GM12878 (cell line): ENCODE results near the gene LRRC23. TPM values are rescaled to one million over a fixed set of nuclear protein-coding genes. Genes with fewer than 3 reads are reported as not detected.

Source experiments
- ATAC-seq: fragments of 200-7000 bp; cut with Tn5 transposase; 3 replicates; pipeline ENCODE4 v1.9.1; 2020; ENCODE audit warnings: mild to moderate bottlenecking, moderate library complexity
- BruUV-seq: library from RNA; stranded (reverse); fragments of 400-500 nt; replicated peaks from 2 replicates; lab custom pipeline; 2021; lab: Mats Ljungman, UMichigan
- CTCF ChIA-PET: fragments of 300-600 bp; sonication (Branson Sonifier 250); formaldehyde crosslinking; extraction: SDS; loops from one replicate; lab custom pipeline; 2021; ENCODE audit warnings: inconsistent platforms; lab: Yijun Ruan, JAX
- POLR2A ChIA-PET: fragments of 350-600 bp; formaldehyde crosslinking; extraction: SDS; loops from one replicate; lab custom pipeline; 2021; ENCODE audit warnings: inconsistent platforms; lab: Charles Lee
- RAD21 ChIA-PET: fragments of 300-600 bp; sonication (Branson Sonifier 250); formaldehyde crosslinking; loops from one replicate; lab custom pipeline; 2023; ENCODE audit warnings: antibody characterized with exemption; ENCODE audit not compliant: unreplicated experiment; lab: Charles Lee
- SMC1A ChIA-PET: fragments of 300-600 bp; sonication (Branson Sonifier 250); formaldehyde crosslinking; loops from one replicate; lab custom pipeline; 2023; ENCODE audit not compliant: unreplicated experiment, uncharacterized antibody; lab: Charles Lee
- DNase-seq: peaks from one replicate; pipeline ENCODE4 v3.0.0-alpha.2; 2011; ENCODE audit warnings: low read depth, low spot score
- FAIRE-seq: peaks from 3 replicates; lab custom pipeline; 2011; peaks lifted over from hg19 to GRCh38; lab: Jason Lieb, UNC
- H2AFZ ChIP-seq: 2 replicates; pipeline ENCODE4 v1.6.0; 2011; ENCODE audit warnings: low read depth, low read length, control low read depth; ENCODE audit not compliant: control insufficient read depth
- H3K27ac ChIP-seq: 2 replicates; pipeline ENCODE4 v1.5.1; 2011; ENCODE audit warnings: control low read depth; ENCODE audit not compliant: control insufficient read depth, insufficient read depth
- H3K27me3 ChIP-seq, 2 experiments: replicated peaks in 1 of 2; 2 replicates each; pipeline versions ENCODE4 v1.6.0 to v1.6.1; 2011; ENCODE audit warnings: low read length in 1 of 2; ENCODE audit not compliant: control insufficient read depth in 2 of 2, insufficient read depth in 2 of 2
- H3K36me3 ChIP-seq, 2 experiments: 2 replicates each; pipeline ENCODE4 v1.5.1; 2011; ENCODE audit warnings: low read length in 1 of 2; ENCODE audit not compliant: control insufficient read depth in 2 of 2, insufficient read depth in 2 of 2
- H3K4me1 ChIP-seq: 2 replicates; pipeline ENCODE4 v1.6.1; 2011; ENCODE audit warnings: mild to moderate bottlenecking, low read length, moderate library complexity, mixed read lengths; ENCODE audit not compliant: control insufficient read depth, insufficient read depth
- H3K4me2 ChIP-seq: 2 replicates; pipeline ENCODE4 v1.6.0; 2011; ENCODE audit warnings: control low read depth; ENCODE audit not compliant: control insufficient read depth, insufficient read depth
- H3K4me3 ChIP-seq: fragments of 200-600 bp; sonication (generic); 2 replicates; pipeline ENCODE4 v1.5.1; 2016
- H3K79me2 ChIP-seq: 2 replicates; pipeline ENCODE4 v1.6.0; 2011; ENCODE audit warnings: low read length; ENCODE audit not compliant: control insufficient read depth, insufficient read depth
- H3K9ac ChIP-seq: 2 replicates; pipeline ENCODE4 v1.8.0; 2011; ENCODE audit warnings: low read length, control low read depth, mixed read lengths; ENCODE audit not compliant: control insufficient read depth, insufficient read depth
- H3K9me3 ChIP-seq: replicated peaks from 3 replicates; pipeline ENCODE4 v1.5.1; 2011; ENCODE audit warnings: mild to moderate bottlenecking, low read length; ENCODE audit not compliant: control insufficient read depth, insufficient read depth
- H4K20me1 ChIP-seq: 2 replicates; pipeline ENCODE4 v1.6.0; 2011; ENCODE audit not compliant: control insufficient read depth, insufficient read depth
- NR2C2 ChIP-seq: IDR thresholded peaks from 2 replicates; pipeline ENCODE4 v1.6.1; 2011; ENCODE audit warnings: borderline replicate concordance, low read depth; ENCODE audit not compliant: control insufficient read depth, insufficient read length
- WGBS: methylation state at CpG from one replicate; pipeline ENCODE4 v1.1.6; 2016; ENCODE audit warnings: low lambda C conversion rate; ENCODE audit not compliant: insufficient replicate concordance, insufficient coverage; ENCODE audit errors: missing lambda C conversion rate; 5-methylcytosine and 5-hydroxymethylcytosine counted together
- in situ Hi-C: fragments of 300-500 bp; cut with MboI; formaldehyde crosslinking; loops from 9 replicates; pipeline ENCODE4 v1.14.3; 2018; ENCODE audit warnings: mixed read lengths
- intact Hi-C: fragments of 100-400 bp; cut with micrococcal nuclease; formaldehyde crosslinking; loops from one replicate; pipeline ENCODE4 v1.14.2; 2022; ENCODE audit not compliant: unreplicated experiment
- polyA plus RNA-seq, 11 experiments: library from polyadenylated mRNA; depleted of rRNA in 4 of 11; unstranded in 6 of 11; stranded (reverse) in 5 of 11; fragments of >200 nt; fragmentation: Nextera tagmentation in 4 of 11; fragmentation: Illumina TruSeq in 1 of 11; extraction: Ambion mirVana in 4 of 11; extraction: Trizol in 1 of 11; gene quantifications; 1 replicate in 1 of 11; 2 replicates in 10 of 11; pipeline versions ENCODE4 v1.2.1 to v1.2.3, GENCODE V29; 2011 to 2016; ENCODE audit warnings: inconsistent platforms in 2 of 11, missing spikeins in 2 of 11, low read depth in 1 of 11
- total RNA-seq, 4 experiments: library from RNA; depleted of rRNA in 3 of 4; stranded (reverse); fragments of >200 nt in 3 of 4; fragmentation: Illumina TruSeq in 1 of 4; extraction: Trizol in 1 of 4; gene quantifications; 2 replicates each; pipeline versions ENCODE4 v1.2.1 to v1.2.3, GENCODE V29; 2013 to 2021
- TF ChIP-seq, protein P1 (sequence below), 3 experiments: IDR thresholded peaks in 2 of 3; conservative IDR thresholded peaks in 1 of 3; 2 replicates each; pipeline ENCODE4 v1.5.1; 2011; ENCODE audit warnings: low read depth in 3 of 3, low read length in 3 of 3, mild to moderate bottlenecking in 3 of 3, control low read depth in 2 of 3, moderate library complexity in 2 of 3, inconsistent platforms in 1 of 3, mixed read lengths in 1 of 3; ENCODE audit not compliant: control insufficient read depth in 2 of 3, insufficient read depth in 1 of 3; ENCODE audit errors: extremely low read depth in 1 of 3

The LRRC23 gene
- total and polyA plus RNA-seq, 10 of the 15 experiments (the other 5 are each of a cell fraction or from before 2014, with no cell fraction given) = 1.4 to 6.9 (median 3.4) TPM

DNA sequence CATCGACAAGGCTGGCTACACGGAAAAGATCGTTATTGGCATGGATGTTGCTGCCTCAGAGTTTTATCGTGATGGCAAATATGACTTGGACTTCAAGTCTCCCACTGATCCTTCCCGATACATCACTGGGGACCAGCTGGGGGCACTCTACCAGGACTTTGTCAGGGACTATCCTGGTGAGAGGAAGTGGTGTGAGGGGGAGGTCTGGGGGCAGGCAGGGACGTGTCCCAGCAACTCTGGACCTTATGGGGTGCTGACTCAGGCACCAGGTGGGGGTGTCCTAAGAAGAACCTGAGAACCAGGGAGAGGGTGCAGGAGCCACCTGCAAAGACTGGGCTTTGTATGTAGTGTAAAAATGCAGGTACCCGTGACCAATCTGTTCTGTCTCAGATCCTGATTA lies 15.0 kb downstream of the LRRC23 start:
- intact Hi-C loops = no loop called here

More for the DNA sequence above, 15.0 kb downstream of the LRRC23 start:
- H3K4me1 ChIP-seq = peaks cover 38% of the 10 kb centered on the region
- peaks cover 2 to 13% of the 10 kb centered on the region in 2 experiments; a peak in 2 of 4 replicates for H3K36me3 ChIP-seq
- no peaks in the 10 kb centered on the region for H4K20me1 ChIP-seq
- ATAC-seq = no peak
- POLR2A ChIA-PET = interaction anchor here (1.0 kb wide), 1 partner anchor 14 kb away, joined by 3 read pairs; no protein-coding TSS in a partner anchor
- H3K79me2 ChIP-seq = peaks cover 19% of the 10 kb centered on the region
- H3K9ac ChIP-seq = no peak overlapping the region
- H2AFZ ChIP-seq = no peak overlapping the region
- CTCF ChIA-PET = interaction anchor here (1.0 to 2.5 kb wide), 4 partner anchors 14 to 46 kb away, joined by 3 to 10 read pairs (median 4); partner anchors contain the start of gene SPSB2
- TF ChIP-seq, protein P1, sequence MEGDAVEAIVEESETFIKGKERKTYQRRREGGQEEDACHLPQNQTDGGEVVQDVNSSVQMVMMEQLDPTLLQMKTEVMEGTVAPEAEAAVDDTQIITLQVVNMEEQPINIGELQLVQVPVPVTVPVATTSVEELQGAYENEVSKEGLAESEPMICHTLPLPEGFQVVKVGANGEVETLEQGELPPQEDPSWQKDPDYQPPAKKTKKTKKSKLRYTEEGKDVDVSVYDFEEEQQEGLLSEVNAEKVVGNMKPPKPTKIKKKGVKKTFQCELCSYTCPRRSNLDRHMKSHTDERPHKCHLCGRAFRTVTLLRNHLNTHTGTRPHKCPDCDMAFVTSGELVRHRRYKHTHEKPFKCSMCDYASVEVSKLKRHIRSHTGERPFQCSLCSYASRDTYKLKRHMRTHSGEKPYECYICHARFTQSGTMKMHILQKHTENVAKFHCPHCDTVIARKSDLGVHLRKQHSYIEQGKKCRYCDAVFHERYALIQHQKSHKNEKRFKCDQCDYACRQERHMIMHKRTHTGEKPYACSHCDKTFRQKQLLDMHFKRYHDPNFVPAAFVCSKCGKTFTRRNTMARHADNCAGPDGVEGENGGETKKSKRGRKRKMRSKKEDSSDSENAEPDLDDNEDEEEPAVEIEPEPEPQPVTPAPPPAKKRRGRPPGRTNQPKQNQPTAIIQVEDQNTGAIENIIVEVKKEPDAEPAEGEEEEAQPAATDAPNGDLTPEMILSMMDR (IDR thresholded peaks at IDR 0.05 in 2 of 3, conservative IDR thresholded peaks at IDR 0.05 in 1 of 3; ENCODE audit: control insufficient read depth in 2 of 3, extremely low read depth in 1 of 3, insufficient read depth in 1 of 3, low read depth in 3 of 3, low read length in 3 of 3) = 0 out of 6 replicates have a peak, but pooled peaks of 1 of the 3 experiments have one; percentile 11
- no peak for TF ChIP-seq NR2C2
- H3K4me3 ChIP-seq = 0 out of 2 replicates have a peak overlapping the region, but pooled peaks have one; percentile 37
- no TSS peak for BruUV-seq
- RAD21 ChIA-PET = interaction anchor here (0.9 to 1.3 kb wide), 2 partner anchors 48 to 50 kb away, joined by 3 read pairs; no protein-coding TSS in a partner anchor
- WGBS = 82% methylated on average over 7 of the region's 7 CpGs
- no peak for FAIRE-seq
- H3K9me3 ChIP-seq = no peaks in the 10 kb centered on the region
- no peak overlapping the region; the same call in 1 of the 2 replicates for H3K27ac ChIP-seq
- no peak overlapping the region; the same call in 1 of the 2 replicates for H3K4me2 ChIP-seq
- in situ Hi-C loops = no loop called here
- no peaks in the 10 kb centered on the region for H3K27me3 ChIP-seq
- no peak for DNase-seq
- SMC1A ChIA-PET = interaction anchor here (1.0 kb wide), 2 partner anchors 26 to 165 kb away, joined by 3 read pairs; no protein-coding TSS in a partner anchor
